HL-60/S4 (cell line): ENCODE data around the gene TCF23.

Source experiments
- in situ Hi-C: fragments of 300-500 bp; cut with MboI; formaldehyde crosslinking; loops from 2 replicates; pipeline ENCODE4 v1.14.3; 2022; ENCODE audit warnings: low sequenced_read_pairs

TCF23 gene

DNA sequence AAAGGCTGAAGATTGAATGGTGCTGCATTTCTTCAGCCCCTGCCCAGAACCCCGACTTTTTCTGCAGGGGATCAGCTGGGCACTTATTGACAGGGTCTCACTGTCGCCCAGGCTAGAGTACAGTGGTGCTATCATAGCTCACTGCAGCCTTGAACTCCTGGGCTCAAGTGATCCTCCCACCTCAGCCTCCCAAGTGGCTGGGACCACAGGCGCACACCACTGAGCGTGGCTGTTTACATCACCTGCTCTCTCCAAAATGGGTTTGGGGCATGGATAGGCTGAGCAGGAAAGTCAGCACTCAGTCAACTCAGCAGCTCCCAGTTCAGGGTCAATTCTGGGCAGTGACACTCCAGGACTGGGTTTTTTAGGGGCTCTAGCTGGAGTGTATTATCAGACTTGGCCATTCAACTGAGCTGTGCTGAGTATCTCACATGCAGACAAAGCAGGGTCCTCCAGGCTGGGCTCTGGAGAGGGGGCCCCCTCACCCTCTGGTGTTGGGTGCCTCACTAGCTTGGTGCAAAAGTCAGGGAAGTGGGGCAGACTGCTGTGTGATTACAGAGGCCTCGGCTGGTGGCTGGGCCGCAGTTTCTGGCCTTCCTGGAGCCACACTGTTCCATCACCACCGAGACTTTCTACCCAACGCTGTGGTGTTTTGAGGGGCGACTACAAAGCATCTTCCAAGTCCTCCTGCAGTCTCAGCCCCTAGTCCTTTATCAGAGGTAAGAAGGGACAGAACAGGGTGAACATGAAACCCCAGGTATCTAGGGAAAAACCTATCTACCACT, 20.7 kb upstream of the TCF23 start:
- in situ Hi-C loops = no loop called here

- in situ Hi-C loops = no loop called here
Observed at GRCh38 chr2:27128668-27129571, 19.9 kb upstream of the TCF23 start.

GRCh38 chr2:27130396-27130795, 18.4 kb upstream of the TCF23 start:
- in situ Hi-C loops = no loop called here

GRCh38 chr2:27131429-27131828, 17.4 kb upstream of the TCF23 start:
- in situ Hi-C loops = no loop called here

DNA sequence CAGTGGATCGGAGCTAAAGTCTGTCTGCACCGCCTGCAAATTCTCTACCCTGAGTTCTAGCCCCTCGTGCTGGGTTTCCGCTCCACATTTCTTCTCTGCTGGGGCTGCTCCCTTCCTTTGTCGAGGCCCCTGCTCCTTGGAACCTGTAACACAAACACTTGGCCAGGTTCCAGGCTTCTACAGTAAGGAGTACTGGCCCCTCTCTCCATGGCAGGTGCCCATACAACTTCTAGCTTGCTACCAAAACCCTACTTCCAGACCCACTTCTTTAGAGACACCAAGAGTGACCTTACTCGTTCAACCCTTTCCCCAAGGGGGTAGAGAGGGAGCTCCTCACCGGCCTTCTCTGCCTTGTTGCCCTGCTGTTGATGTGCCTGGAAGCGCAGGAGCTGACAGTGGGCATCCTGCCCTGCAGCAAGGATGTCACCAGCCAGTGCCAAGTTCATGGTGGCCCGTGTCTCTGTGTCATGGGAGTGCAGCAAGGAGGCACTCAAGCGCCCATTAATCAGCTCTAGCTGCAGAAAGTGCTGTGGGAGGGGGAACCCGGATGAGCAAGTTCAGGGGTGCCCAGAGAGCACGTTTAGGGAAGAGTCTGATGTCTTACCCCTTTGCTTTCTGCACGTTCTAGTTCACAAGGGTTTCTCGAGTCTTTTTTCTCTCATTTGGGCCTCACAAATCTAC, 15.5 kb upstream of the TCF23 start:
- in situ Hi-C loops = no loop called here

GRCh38 chr2:27133905-27134780, 14.7 kb upstream of the TCF23 start, which contains the start of gene PREB:
Gene PREB, minus strand, starts transcription at chr2:27134636. Its CDS starts 215 bp downstream, at chr2:27134421.
- in situ Hi-C loops = no loop called here

DNA sequence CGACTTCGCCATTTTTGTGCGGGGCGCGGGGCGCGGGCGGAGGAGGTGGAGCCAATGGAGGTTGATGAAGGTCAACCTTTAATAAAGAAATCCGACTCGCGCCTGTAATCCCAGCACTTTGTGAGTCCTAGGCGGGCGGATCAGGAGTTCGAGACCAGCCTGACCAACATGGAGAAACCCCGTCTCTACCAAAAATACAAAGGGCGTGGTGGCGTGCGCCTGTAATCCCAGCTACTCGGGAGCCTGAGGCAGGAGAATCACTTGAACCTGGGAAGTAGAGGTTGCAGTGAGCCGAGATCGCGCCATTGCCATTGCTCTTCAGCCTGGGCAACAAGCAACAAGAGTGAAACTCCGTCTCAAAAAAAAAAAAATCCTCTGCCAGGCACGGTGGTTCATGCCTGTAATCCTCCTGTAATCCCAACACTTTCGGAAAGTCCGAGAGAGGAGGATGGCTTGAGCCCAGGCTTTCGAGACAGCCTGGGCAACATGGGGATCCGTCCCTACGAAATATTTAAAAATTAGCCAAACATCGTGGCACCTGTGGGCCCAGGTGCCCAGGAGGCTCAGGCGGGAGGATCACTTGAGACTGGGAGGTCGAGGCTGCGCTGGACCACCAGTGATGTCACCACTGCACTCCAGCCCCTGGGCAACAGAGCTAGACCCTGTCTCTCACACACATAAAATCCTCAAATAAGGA, 13.9 kb upstream of the TCF23 start:
- in situ Hi-C loops = no loop called here

GRCh38 chr2:27135478-27135955, 13.3 kb upstream of the TCF23 start:
- in situ Hi-C loops = no loop called here

DNA sequence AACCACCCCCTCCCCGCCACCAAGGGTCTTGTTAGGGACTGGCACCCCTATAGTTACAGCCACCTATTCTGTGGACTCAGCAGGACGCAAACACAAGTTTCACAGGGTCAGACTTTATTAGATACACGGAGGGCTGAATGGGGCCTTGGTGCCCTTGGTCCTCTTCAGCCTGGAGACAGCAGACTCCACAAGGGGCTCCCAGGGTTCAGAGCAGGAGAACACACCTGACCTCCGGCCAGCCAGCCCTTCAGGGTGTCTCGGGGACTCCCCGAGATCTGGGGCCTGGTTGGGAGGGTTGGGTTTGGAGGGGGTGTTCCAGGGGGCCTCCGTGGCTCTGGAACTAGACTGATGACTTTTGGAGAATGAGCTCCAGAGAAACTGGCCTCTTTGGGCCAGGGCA, 12.1 kb upstream of the TCF23 start:
- in situ Hi-C loops = no loop called here

DNA sequence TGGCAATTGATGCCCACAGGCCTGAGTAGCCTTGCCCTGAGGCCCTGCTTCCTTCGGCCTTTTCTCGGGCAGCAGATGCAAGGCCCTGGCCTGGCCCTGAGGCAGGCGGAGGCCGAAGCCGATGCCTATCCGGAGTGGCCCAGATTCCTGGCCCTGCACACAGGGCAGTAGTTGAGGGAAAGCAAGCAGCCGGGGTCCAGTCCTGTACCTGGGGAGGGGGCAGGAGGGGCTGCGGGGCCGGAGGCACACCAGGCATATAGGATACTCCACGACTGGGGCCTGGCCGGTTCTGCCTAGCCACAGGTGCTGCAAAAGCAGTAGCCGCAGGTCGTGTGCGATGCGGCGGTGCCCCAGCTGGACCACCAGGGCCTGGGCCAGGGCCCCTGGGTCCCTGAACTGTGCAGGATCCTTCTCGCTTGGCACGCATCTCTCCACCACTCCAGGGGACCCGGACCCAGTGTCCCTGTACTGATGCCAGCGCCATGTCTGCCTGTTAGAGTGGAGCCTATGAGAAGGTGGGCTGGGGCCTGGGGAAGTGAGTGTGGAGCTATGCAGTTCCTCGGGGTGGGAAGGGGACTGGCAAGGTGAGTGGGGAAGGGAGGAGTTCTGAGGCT, 11.4 kb upstream of the TCF23 start:
- in situ Hi-C loops = no loop called here

GRCh38 chr2:27138111-27138510, 10.7 kb upstream of the TCF23 start:
- in situ Hi-C loops = no loop called here

DNA sequence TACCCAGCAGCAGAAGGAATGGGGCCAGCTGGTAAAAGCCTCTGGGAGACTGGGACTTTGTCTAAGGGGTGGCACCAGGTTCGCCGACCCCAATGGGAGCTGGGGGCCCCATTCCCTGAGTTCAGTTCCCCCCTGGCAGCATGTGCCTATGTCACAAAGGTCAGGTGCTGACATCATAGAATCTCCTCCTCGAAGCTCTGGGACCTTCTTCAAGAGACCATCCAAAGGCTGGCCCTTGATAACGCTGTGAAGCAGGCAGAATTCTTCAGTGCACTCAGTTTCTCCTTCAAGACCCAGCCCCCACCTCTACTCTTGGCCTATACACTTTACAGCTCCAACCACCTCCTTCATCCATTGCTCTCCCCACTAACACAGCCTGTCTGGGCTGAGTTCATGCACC, 9.5 kb upstream of the TCF23 start, which contains the start of gene PRR30:
Gene PRR30, minus strand, starts transcription at position 101 of the 400 bp plus-strand sequence. CDS start 1,081 bp downstream, outside the sequence.
- in situ Hi-C loops = no loop called here

GRCh38 chr2:27143285-27143684, 5.5 kb upstream of the TCF23 start:
- in situ Hi-C loops = no loop called here

- in situ Hi-C loops = no loop called here
Observed at GRCh38 chr2:27145682-27146081, 3.1 kb upstream of the TCF23 start.

DNA sequence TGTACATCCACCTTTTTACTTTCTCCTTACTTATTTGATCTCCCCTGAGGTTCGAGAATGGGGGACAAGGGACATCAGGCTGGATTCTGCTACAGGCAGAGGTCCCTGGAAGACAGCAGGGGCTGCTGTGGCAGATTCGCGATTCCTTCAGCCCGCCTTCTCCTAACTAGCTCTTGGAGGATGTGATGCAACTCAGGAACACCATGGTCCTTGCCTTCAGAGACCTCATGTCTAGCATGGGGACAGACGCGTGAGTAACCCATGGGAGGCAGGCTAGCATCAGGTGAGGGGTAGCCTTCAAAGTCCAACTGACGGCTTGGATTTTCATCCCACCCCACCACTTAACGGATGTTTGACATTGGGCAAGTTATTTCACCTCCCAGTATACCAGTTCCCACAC, 869 bp upstream of the TCF23 start:
- in situ Hi-C loops = no loop called here

DNA sequence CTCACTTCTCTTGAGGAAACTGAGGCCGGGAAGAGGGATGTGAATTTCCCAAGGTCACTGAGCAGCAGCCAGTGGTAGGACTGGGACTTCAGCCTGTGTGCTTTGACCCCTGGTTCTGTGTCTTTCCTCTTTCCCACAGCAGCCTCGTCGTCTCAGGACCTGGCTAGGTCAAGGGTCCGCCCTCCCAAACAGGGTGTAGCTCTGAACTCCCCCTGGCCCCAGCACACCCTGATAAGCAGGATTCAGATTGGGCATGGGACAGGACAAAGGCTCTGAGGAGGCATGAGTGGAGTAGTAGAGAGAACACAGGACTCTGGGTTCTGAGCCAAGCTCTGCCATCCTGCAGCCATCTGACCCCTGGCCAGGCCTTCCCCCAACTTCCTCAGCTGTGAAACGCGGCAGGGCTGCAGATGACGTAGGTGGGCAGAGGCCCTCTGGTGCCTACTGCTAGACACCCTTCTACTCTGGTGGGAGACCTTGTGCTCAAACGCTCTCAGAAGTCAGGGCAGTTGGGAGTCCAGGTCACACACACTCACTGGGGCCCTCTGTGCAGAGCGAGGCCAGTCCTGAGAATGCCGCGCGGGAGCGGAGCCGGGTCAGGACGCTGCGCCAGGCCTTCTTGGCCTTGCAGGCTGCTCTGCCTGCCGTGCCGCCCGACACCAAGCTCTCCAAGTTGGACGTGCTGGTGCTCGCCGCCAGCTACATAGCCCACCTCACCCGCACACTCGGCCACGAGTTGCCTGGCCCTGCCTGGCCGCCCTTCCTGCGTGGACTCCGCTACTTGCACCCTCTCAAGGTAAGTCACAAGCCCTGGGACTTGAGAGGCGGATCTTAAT, 984 bp downstream of the TCF23 start:
- in situ Hi-C loops = no loop called here

DNA sequence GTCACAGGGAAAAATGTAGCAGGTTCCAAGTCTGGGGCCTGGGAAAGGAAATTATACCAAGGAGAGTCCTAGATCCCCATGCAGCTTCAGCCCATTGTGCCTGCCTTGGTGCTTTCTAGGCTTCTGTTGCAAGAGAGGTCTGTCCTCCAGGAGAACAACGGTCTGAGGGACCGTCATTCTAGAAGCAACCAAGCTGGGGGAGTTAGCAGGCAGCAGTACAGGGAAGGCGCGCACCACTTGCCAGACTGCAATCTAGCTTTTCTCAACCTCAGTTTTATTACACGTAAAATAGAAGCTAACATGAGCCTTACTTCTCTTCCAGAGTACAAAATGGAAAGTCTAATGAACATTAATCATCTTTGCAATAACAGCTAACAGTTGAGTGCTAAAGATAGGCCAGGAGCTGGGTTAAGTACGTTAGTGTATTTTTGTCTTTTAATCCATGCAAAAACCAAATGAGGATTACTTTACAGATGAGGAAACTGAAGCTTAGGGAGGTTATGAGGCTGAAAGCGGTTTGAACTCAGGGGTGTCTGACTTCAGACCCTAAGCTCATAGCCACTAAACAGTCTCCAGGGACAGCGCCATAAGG, 1.9 kb downstream of the TCF23 start:
- in situ Hi-C loops = no loop called here
